WTC11 (cell line): ENCODE results near the gene NFKB1. TPM values are rescaled to one million over a fixed set of nuclear protein-coding genes. Genes with fewer than 3 reads are reported as not detected.

Experiments used
- ATAC-seq: fragments of 200-7000 bp; cut with Tn5 transposase; 2 replicates; pipeline ENCODE4 v1.10.0; 2021; ENCODE audit warnings: mild to moderate bottlenecking, moderate library complexity
- CTCF ChIA-PET: fragments of 300-600 bp; sonication (Branson Sonifier 250); formaldehyde crosslinking; loops from one replicate; lab custom pipeline; 2021; ENCODE audit warnings: antibody characterized with exemption; lab: Charles Lee
- POLR2A ChIA-PET: fragments of 350-600 bp; sonication (Branson Sonifier 250); formaldehyde crosslinking; loops from one replicate; lab custom pipeline; 2021; ENCODE audit warnings: antibody characterized with exemption; lab: Charles Lee
- DNase-seq: peaks from one replicate; pipeline ENCODE4 v3.0.0; 2021; ENCODE audit warnings: low spot score
- H3K27ac Mint-ChIP-seq: 2 replicates; pipeline ENCODE4 v1.8.0; 2021; ENCODE audit warnings: mixed read lengths
- H3K27me3 Mint-ChIP-seq: 2 replicates; pipeline ENCODE4 v1.8.0; 2021; ENCODE audit warnings: low read depth, mild to moderate bottlenecking, moderate library complexity, mixed read lengths
- H3K36me3 Mint-ChIP-seq: 2 replicates; pipeline ENCODE4 v1.8.0; 2021; ENCODE audit warnings: mixed read lengths
- H3K4me1 Mint-ChIP-seq: 2 replicates; pipeline ENCODE4 v1.8.0; 2022; ENCODE audit warnings: mixed read lengths
- H3K4me3 Mint-ChIP-seq: 2 replicates; pipeline ENCODE4 v1.8.0; 2021; ENCODE audit warnings: mild to moderate bottlenecking, moderate library complexity, mixed read lengths
- H3K9me3 Mint-ChIP-seq: 2 replicates; pipeline ENCODE4 v1.8.0; 2021; ENCODE audit warnings: mixed read lengths
- E2F5 ChIP-seq: sonication (generic); formaldehyde crosslinking; IDR thresholded peaks from 2 replicates; pipeline ENCODE4 v1.8.1; 2022; ENCODE audit warnings: mild to moderate bottlenecking, moderate library complexity, missing genetic modification reagents
- FOXJ3 ChIP-seq: sonication (generic); formaldehyde crosslinking; IDR thresholded peaks from 2 replicates; pipeline ENCODE4 v1.9.0; 2021; ENCODE audit warnings: missing genetic modification reagents, mild to moderate bottlenecking, borderline replicate concordance
- FOXK1 ChIP-seq: sonication (generic); formaldehyde crosslinking; IDR thresholded peaks from 2 replicates; pipeline ENCODE4 v1.8.0; 2022; ENCODE audit warnings: mild to moderate bottlenecking, moderate library complexity, missing genetic modification reagents
- FOXP1 ChIP-seq: sonication (generic); formaldehyde crosslinking; IDR thresholded peaks from 2 replicates; pipeline ENCODE4 v1.8.0; 2022; ENCODE audit warnings: missing genetic modification reagents, mild to moderate bottlenecking, moderate library complexity, borderline replicate concordance
- GTF2I ChIP-seq: fragments of 250-450 bp; sonication (Bioruptor Pico); conservative IDR thresholded peaks from 2 replicates; pipeline ENCODE4 v1.4.0; 2021; ENCODE audit warnings: mild to moderate bottlenecking
- IRF1 ChIP-seq: sonication (generic); formaldehyde crosslinking; IDR thresholded peaks from 2 replicates; pipeline ENCODE4 v1.8.0; 2023; ENCODE audit warnings: missing genetic modification reagents
- KAT7 ChIP-seq: sonication (generic); formaldehyde crosslinking; IDR thresholded peaks from 2 replicates; pipeline ENCODE4 v1.8.1; 2023; ENCODE audit warnings: missing genetic modification reagents, mild to moderate bottlenecking, borderline replicate concordance
- NFYB ChIP-seq: sonication (generic); formaldehyde crosslinking; conservative IDR thresholded peaks from 2 replicates; pipeline ENCODE4 v1.8.0; 2022; ENCODE audit warnings: low read depth, missing genetic modification reagents
- PRRX2 ChIP-seq: fragments of 250-450 bp; sonication (Bioruptor Pico); IDR thresholded peaks from 2 replicates; pipeline ENCODE4 v1.8.0; 2021; ENCODE audit warnings: mild to moderate bottlenecking
- RELA ChIP-seq: sonication (generic); formaldehyde crosslinking; IDR thresholded peaks from 2 replicates; pipeline ENCODE4 v1.8.1; 2022; ENCODE audit warnings: missing genetic modification reagents, mild to moderate bottlenecking, borderline replicate concordance
- SMAD4 ChIP-seq: sonication (generic); formaldehyde crosslinking; IDR thresholded peaks from 2 replicates; pipeline ENCODE4 v1.8.0; 2022; ENCODE audit warnings: mild to moderate bottlenecking, missing genetic modification reagents
- TP53 ChIP-seq: sonication (generic); formaldehyde crosslinking; IDR thresholded peaks from 2 replicates; pipeline ENCODE4 v1.8.1; 2023; ENCODE audit warnings: mild to moderate bottlenecking, missing genetic modification reagents
- ZBTB21 ChIP-seq: sonication (generic); formaldehyde crosslinking; IDR thresholded peaks from 2 replicates; pipeline ENCODE4 v1.8.1; 2023; ENCODE audit warnings: mild to moderate bottlenecking, missing genetic modification reagents, borderline replicate concordance
- ZNF121 ChIP-seq: sonication (generic); formaldehyde crosslinking; IDR thresholded peaks from 2 replicates; pipeline ENCODE4 v1.8.0; 2023; ENCODE audit warnings: missing genetic modification reagents
- ZNF138 ChIP-seq: sonication (generic); formaldehyde crosslinking; conservative IDR thresholded peaks from 2 replicates; pipeline ENCODE4 v1.8.1; 2022; ENCODE audit warnings: mild to moderate bottlenecking, moderate library complexity, missing genetic modification reagents
- ZNF416 ChIP-seq: fragments of 250-450 bp; sonication (Bioruptor Pico); IDR thresholded peaks from 2 replicates; pipeline ENCODE4 v1.9.0; 2021; ENCODE audit warnings: mild to moderate bottlenecking, inconsistent platforms
- ZNF671 ChIP-seq: fragments of 250-450 bp; sonication (Bioruptor Pico); IDR thresholded peaks from 2 replicates; pipeline ENCODE4 v1.8.0; 2021; ENCODE audit warnings: mild to moderate bottlenecking
- total RNA-seq: library from RNA; stranded (reverse); gene quantifications from 3 replicates; pipeline ENCODE4 v1.2.3, GENCODE V29; 2021
- TF ChIP-seq, protein P1 (sequence below): sonication (generic); formaldehyde crosslinking; IDR thresholded peaks from 2 replicates; pipeline ENCODE4 v1.8.1; 2023; ENCODE audit warnings: mild to moderate bottlenecking, missing genetic modification reagents, moderate library complexity
- TF ChIP-seq, protein P2 (sequence below): sonication (generic); formaldehyde crosslinking; IDR thresholded peaks from 2 replicates; pipeline ENCODE4 v1.8.0; 2023; ENCODE audit warnings: mild to moderate bottlenecking, missing genetic modification reagents
- TF ChIP-seq, protein P3 (sequence below): sonication (generic); formaldehyde crosslinking; IDR thresholded peaks from 2 replicates; pipeline ENCODE4 v1.8.1; 2023; ENCODE audit warnings: mild to moderate bottlenecking, missing genetic modification reagents

NFKB1 gene
- total RNA-seq, 1 experiment from 2014 or later: 5.6 TPM

GRCh38 chr4:102592256-102592655 is 91.1 kb downstream of the NFKB1 start:
- no peak for DNase-seq
- ChIA-PET POLR2A (no interaction called here), CTCF (no interaction called here)
- H3K27ac Mint-ChIP-seq: no peak overlapping the region
- peaks cover 13% of the 10 kb centered on the region for H3K9me3 Mint-ChIP-seq
- no peak overlapping the region for H3K4me3 Mint-ChIP-seq
- peaks cover 6% of the 10 kb centered on the region; the same call in 1 of the 2 replicates for H3K36me3 Mint-ChIP-seq
- H3K27me3 Mint-ChIP-seq: no peaks in the 10 kb centered on the region
- no peaks in the 10 kb centered on the region for H3K4me1 Mint-ChIP-seq
- TF ChIP-seq ZNF138 (CRISPR knock-in tag) (no peak), E2F5 (CRISPR knock-in tag) (no peak), SMAD4 (CRISPR knock-in tag) (no peak), KAT7 (no peak), FOXK1 (CRISPR knock-in tag) (no peak), NFYB (CRISPR knock-in tag) (no peak), ZNF671 (CRISPR knock-in tag) (no peak), TP53 (CRISPR knock-in tag) (no peak), ZNF416 (CRISPR knock-in tag) (no peak), GTF2I (CRISPR knock-in tag) (no peak), RELA (CRISPR knock-in tag) (no peak), FOXP1 (CRISPR knock-in tag) (no peak), ZBTB21 (no peak), ZNF121 (CRISPR knock-in tag) (no peak), FOXJ3 (CRISPR knock-in tag) (no peak), IRF1 (CRISPR knock-in tag) (no peak)
- TF ChIP-seq, protein P1, sequence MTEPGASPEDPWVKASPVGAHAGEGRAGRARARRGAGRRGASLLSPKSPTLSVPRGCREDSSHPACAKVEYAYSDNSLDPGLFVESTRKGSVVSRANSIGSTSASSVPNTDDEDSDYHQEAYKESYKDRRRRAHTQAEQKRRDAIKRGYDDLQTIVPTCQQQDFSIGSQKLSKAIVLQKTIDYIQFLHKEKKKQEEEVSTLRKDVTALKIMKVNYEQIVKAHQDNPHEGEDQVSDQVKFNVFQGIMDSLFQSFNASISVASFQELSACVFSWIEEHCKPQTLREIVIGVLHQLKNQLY (CRISPR knock-in tag): no peak
- TF ChIP-seq, protein P2, sequence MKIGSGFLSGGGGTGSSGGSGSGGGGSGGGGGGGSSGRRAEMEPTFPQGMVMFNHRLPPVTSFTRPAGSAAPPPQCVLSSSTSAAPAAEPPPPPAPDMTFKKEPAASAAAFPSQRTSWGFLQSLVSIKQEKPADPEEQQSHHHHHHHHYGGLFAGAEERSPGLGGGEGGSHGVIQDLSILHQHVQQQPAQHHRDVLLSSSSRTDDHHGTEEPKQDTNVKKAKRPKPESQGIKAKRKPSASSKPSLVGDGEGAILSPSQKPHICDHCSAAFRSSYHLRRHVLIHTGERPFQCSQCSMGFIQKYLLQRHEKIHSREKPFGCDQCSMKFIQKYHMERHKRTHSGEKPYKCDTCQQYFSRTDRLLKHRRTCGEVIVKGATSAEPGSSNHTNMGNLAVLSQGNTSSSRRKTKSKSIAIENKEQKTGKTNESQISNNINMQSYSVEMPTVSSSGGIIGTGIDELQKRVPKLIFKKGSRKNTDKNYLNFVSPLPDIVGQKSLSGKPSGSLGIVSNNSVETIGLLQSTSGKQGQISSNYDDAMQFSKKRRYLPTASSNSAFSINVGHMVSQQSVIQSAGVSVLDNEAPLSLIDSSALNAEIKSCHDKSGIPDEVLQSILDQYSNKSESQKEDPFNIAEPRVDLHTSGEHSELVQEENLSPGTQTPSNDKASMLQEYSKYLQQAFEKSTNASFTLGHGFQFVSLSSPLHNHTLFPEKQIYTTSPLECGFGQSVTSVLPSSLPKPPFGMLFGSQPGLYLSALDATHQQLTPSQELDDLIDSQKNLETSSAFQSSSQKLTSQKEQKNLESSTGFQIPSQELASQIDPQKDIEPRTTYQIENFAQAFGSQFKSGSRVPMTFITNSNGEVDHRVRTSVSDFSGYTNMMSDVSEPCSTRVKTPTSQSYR: no peak
- TF ChIP-seq, protein P3, sequence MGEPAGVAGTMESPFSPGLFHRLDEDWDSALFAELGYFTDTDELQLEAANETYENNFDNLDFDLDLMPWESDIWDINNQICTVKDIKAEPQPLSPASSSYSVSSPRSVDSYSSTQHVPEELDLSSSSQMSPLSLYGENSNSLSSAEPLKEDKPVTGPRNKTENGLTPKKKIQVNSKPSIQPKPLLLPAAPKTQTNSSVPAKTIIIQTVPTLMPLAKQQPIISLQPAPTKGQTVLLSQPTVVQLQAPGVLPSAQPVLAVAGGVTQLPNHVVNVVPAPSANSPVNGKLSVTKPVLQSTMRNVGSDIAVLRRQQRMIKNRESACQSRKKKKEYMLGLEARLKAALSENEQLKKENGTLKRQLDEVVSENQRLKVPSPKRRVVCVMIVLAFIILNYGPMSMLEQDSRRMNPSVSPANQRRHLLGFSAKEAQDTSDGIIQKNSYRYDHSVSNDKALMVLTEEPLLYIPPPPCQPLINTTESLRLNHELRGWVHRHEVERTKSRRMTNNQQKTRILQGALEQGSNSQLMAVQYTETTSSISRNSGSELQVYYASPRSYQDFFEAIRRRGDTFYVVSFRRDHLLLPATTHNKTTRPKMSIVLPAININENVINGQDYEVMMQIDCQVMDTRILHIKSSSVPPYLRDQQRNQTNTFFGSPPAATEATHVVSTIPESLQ (CRISPR knock-in tag): no peak
- no peak for ATAC-seq

GRCh38 chr4:102593147-102593546 is 92.0 kb downstream of the NFKB1 start:
- peaks cover 13% of the 10 kb centered on the region for H3K9me3 Mint-ChIP-seq
- H3K36me3 Mint-ChIP-seq: peaks cover 6% of the 10 kb centered on the region; the same call in 1 of the 2 replicates

More at GRCh38 chr4:102593147-102593546, 92.0 kb downstream of the NFKB1 start:
- DNase-seq: no peak
- no peak overlapping the region for H3K27ac Mint-ChIP-seq
- no peak for ATAC-seq
- no peaks in the 10 kb centered on the region for H3K27me3 Mint-ChIP-seq
- TF ChIP-seq PRRX2 (CRISPR knock-in tag): no peak
- POLR2A ChIA-PET: interaction anchor here (0.6 kb wide), 1 partner anchor 221 kb away, joined by 4 read pairs; no protein-coding TSS in a partner anchor
- H3K4me3 Mint-ChIP-seq: no peak overlapping the region
- H3K4me1 Mint-ChIP-seq: no peaks in the 10 kb centered on the region
- CTCF ChIA-PET: interaction anchor here (1.0 to 1.7 kb wide), 2 partner anchors 14 to 416 kb away, joined by 3 to 5 read pairs; no protein-coding TSS in a partner anchor
